WTC11 (cell line): ENCODE data around the gene NAT8L. TPM values are rescaled to one million over a fixed set of nuclear protein-coding genes. Genes with fewer than 3 reads are reported as not detected.

Experiments used
- ATAC-seq: fragments of 200-7000 bp; cut with Tn5 transposase; 2 replicates; pipeline ENCODE4 v1.10.0; 2021; ENCODE audit warnings: mild to moderate bottlenecking, moderate library complexity
- CTCF ChIA-PET: fragments of 300-600 bp; sonication (Branson Sonifier 250); formaldehyde crosslinking; loops from one replicate; lab custom pipeline; 2021; ENCODE audit warnings: antibody characterized with exemption; lab: Charles Lee
- POLR2A ChIA-PET: fragments of 350-600 bp; sonication (Branson Sonifier 250); formaldehyde crosslinking; loops from one replicate; lab custom pipeline; 2021; ENCODE audit warnings: antibody characterized with exemption; lab: Charles Lee
- DNase-seq: peaks from one replicate; pipeline ENCODE4 v3.0.0; 2021; ENCODE audit warnings: low spot score
- H3K27ac Mint-ChIP-seq: 2 replicates; pipeline ENCODE4 v1.8.0; 2021; ENCODE audit warnings: mixed read lengths
- H3K27me3 Mint-ChIP-seq: 2 replicates; pipeline ENCODE4 v1.8.0; 2021; ENCODE audit warnings: low read depth, mild to moderate bottlenecking, moderate library complexity, mixed read lengths
- H3K36me3 Mint-ChIP-seq: 2 replicates; pipeline ENCODE4 v1.8.0; 2021; ENCODE audit warnings: mixed read lengths
- H3K4me1 Mint-ChIP-seq: 2 replicates; pipeline ENCODE4 v1.8.0; 2022; ENCODE audit warnings: mixed read lengths
- H3K4me3 Mint-ChIP-seq: 2 replicates; pipeline ENCODE4 v1.8.0; 2021; ENCODE audit warnings: mild to moderate bottlenecking, moderate library complexity, mixed read lengths
- H3K9me3 Mint-ChIP-seq: 2 replicates; pipeline ENCODE4 v1.8.0; 2021; ENCODE audit warnings: mixed read lengths
- ATF1 ChIP-seq: sonication (generic); formaldehyde crosslinking; IDR thresholded peaks from 2 replicates; pipeline ENCODE4 v1.8.1; 2023; ENCODE audit warnings: mild to moderate bottlenecking, moderate library complexity, missing genetic modification reagents
- ATF2 ChIP-seq: sonication (generic); formaldehyde crosslinking; IDR thresholded peaks from 2 replicates; pipeline ENCODE4 v1.8.1; 2022; ENCODE audit warnings: low read depth, missing genetic modification reagents, borderline replicate concordance
- ATF6 ChIP-seq: sonication (generic); formaldehyde crosslinking; IDR thresholded peaks from 2 replicates; pipeline ENCODE4 v1.8.1; 2023; ENCODE audit warnings: mild to moderate bottlenecking, missing genetic modification reagents
- CDX4 ChIP-seq: fragments of 250-450 bp; sonication (Bioruptor Pico); IDR thresholded peaks from 2 replicates; pipeline ENCODE4 v1.9.0; 2021; ENCODE audit warnings: moderate library complexity, mild to moderate bottlenecking, inconsistent platforms, borderline replicate concordance
- CREM ChIP-seq: sonication (generic); formaldehyde crosslinking; IDR thresholded peaks from 2 replicates; pipeline ENCODE4 v1.8.1; 2022; ENCODE audit warnings: mild to moderate bottlenecking, missing genetic modification reagents, moderate library complexity
- CTCF ChIP-seq: fragments of 200-600 bp; IDR thresholded peaks from 2 replicates; pipeline ENCODE4 v1.8.0; 2022; ENCODE audit warnings: antibody characterized with exemption
- E2F1 ChIP-seq: sonication (generic); formaldehyde crosslinking; IDR thresholded peaks from 2 replicates; pipeline ENCODE4 v1.8.0; 2022; ENCODE audit warnings: mild to moderate bottlenecking, missing genetic modification reagents
- ELF4 ChIP-seq: sonication (generic); formaldehyde crosslinking; IDR thresholded peaks from 2 replicates; pipeline ENCODE4 v1.8.1; 2022; ENCODE audit warnings: low read depth, mild to moderate bottlenecking, moderate library complexity, missing genetic modification reagents
- FOXJ3 ChIP-seq: sonication (generic); formaldehyde crosslinking; IDR thresholded peaks from 2 replicates; pipeline ENCODE4 v1.9.0; 2021; ENCODE audit warnings: missing genetic modification reagents, mild to moderate bottlenecking, borderline replicate concordance
- FOXK1 ChIP-seq: sonication (generic); formaldehyde crosslinking; IDR thresholded peaks from 2 replicates; pipeline ENCODE4 v1.8.0; 2022; ENCODE audit warnings: mild to moderate bottlenecking, moderate library complexity, missing genetic modification reagents
- GRHL2 ChIP-seq: fragments of 250-450 bp; sonication (Bioruptor Pico); IDR thresholded peaks from 2 replicates; pipeline ENCODE4 v1.8.0; 2022; ENCODE audit warnings: mild to moderate bottlenecking, moderate library complexity; ENCODE audit not compliant: insufficient replicate concordance, severe bottlenecking
- HMGA2 ChIP-seq: fragments of 250-450 bp; sonication (Bioruptor Pico); IDR thresholded peaks from 2 replicates; pipeline ENCODE4 v1.4.0; 2021; ENCODE audit warnings: mild to moderate bottlenecking, moderate library complexity
- JAZF1 ChIP-seq: fragments of 250-450 bp; sonication (Bioruptor Pico); IDR thresholded peaks from 2 replicates; pipeline ENCODE4 v1.9.0; 2021; ENCODE audit warnings: moderate library complexity, mild to moderate bottlenecking, inconsistent platforms
- KAT7 ChIP-seq: sonication (generic); formaldehyde crosslinking; IDR thresholded peaks from 2 replicates; pipeline ENCODE4 v1.8.1; 2023; ENCODE audit warnings: missing genetic modification reagents, mild to moderate bottlenecking, borderline replicate concordance
- RELA ChIP-seq: sonication (generic); formaldehyde crosslinking; IDR thresholded peaks from 2 replicates; pipeline ENCODE4 v1.8.1; 2022; ENCODE audit warnings: missing genetic modification reagents, mild to moderate bottlenecking, borderline replicate concordance
- TP53 ChIP-seq: sonication (generic); formaldehyde crosslinking; IDR thresholded peaks from 2 replicates; pipeline ENCODE4 v1.8.1; 2023; ENCODE audit warnings: mild to moderate bottlenecking, missing genetic modification reagents
- ZBTB21 ChIP-seq: sonication (generic); formaldehyde crosslinking; IDR thresholded peaks from 2 replicates; pipeline ENCODE4 v1.8.1; 2023; ENCODE audit warnings: mild to moderate bottlenecking, missing genetic modification reagents, borderline replicate concordance
- ZNF219 ChIP-seq: sonication (generic); formaldehyde crosslinking; IDR thresholded peaks from 2 replicates; pipeline ENCODE4 v1.8.0; 2023; ENCODE audit warnings: missing genetic modification reagents, mild to moderate bottlenecking, borderline replicate concordance
- ZNF263 ChIP-seq: sonication (generic); formaldehyde crosslinking; IDR thresholded peaks from 2 replicates; pipeline ENCODE4 v1.8.1; 2022; ENCODE audit warnings: low read depth, mild to moderate bottlenecking, moderate library complexity, missing genetic modification reagents
- ZNF423 ChIP-seq: fragments of 250-450 bp; sonication (Bioruptor Pico); IDR thresholded peaks from 2 replicates; pipeline ENCODE4 v2.1.2; 2022; ENCODE audit warnings: mild to moderate bottlenecking, moderate library complexity
- ZNF425 ChIP-seq: fragments of 250-450 bp; sonication (Bioruptor Pico); conservative IDR thresholded peaks from 2 replicates; pipeline ENCODE4 v1.9.0; 2021; ENCODE audit warnings: mild to moderate bottlenecking
- ZNF512 ChIP-seq: sonication (generic); formaldehyde crosslinking; IDR thresholded peaks from 2 replicates; pipeline ENCODE4 v1.8.1; 2022; ENCODE audit warnings: missing genetic modification reagents, borderline replicate concordance
- total RNA-seq: library from RNA; stranded (reverse); gene quantifications from 3 replicates; pipeline ENCODE4 v1.2.3, GENCODE V29; 2021

Gene NAT8L
- total RNA-seq, 1 experiment from 2014 or later: 20.0 TPM

- ATAC-seq (no peak), DNase-seq (no peak)
- ChIA-PET CTCF (interaction anchor here (1.5 kb wide), 1 partner anchor 320 kb away, joined by 3 read pairs; no protein-coding TSS in a partner anchor), POLR2A (no interaction called here)
- H3K4me1 Mint-ChIP-seq: peaks cover 17% of the 10 kb centered on the region
- no peak for TF ChIP-seq KAT7 (CRISPR knock-in tag)
- no peak for TF ChIP-seq ZNF423 (CRISPR knock-in tag)
- no peak for TF ChIP-seq ZBTB21 (CRISPR knock-in tag)
- TF ChIP-seq E2F1 (CRISPR knock-in tag): no peak
- TF ChIP-seq ZNF263: no peak
- no peak for TF ChIP-seq RELA
- no peak for TF ChIP-seq JAZF1 (CRISPR knock-in tag)
- TF ChIP-seq CREM: no peak
- no peak for TF ChIP-seq ZNF219 (CRISPR knock-in tag)
- TF ChIP-seq FOXJ3 (CRISPR knock-in tag): no peak
- TF ChIP-seq FOXK1: no peak
- no peak for TF ChIP-seq HMGA2 (CRISPR knock-in tag)
- TF ChIP-seq CTCF: no peak
- no peak for TF ChIP-seq ZNF512 (CRISPR knock-in tag)
- TF ChIP-seq CDX4 (CRISPR knock-in tag): no peak
- TF ChIP-seq ELF4 (CRISPR knock-in tag): no peak
- no peak for TF ChIP-seq ATF1 (CRISPR knock-in tag)
- no peak for TF ChIP-seq GRHL2
- TF ChIP-seq, all 79 proteins: peak for 0
- H3K4me3 Mint-ChIP-seq: no peak overlapping the region
- H3K27ac Mint-ChIP-seq: peak overlapping the region; percentile 49; the same call in 1 of the 2 replicates
- H3K36me3 Mint-ChIP-seq: no peaks in the 10 kb centered on the region
- H3K9me3 Mint-ChIP-seq: no peaks in the 10 kb centered on the region
- no peaks in the 10 kb centered on the region for H3K27me3 Mint-ChIP-seq
These were observed 9.0 kb downstream of the NAT8L start for GRCh38 chr4:2068198-2068470.

- H3K27me3 Mint-ChIP-seq: no peaks in the 10 kb centered on the region
- ChIA-PET CTCF (interaction anchor here (1.5 kb wide), 1 partner anchor 320 kb away, joined by 3 read pairs; no protein-coding TSS in a partner anchor), POLR2A (no interaction called here)
- no peaks in the 10 kb centered on the region for H3K36me3 Mint-ChIP-seq
- peak overlapping the region; percentile 49; the same call in 1 of the 2 replicates for H3K27ac Mint-ChIP-seq
- no peaks in the 10 kb centered on the region for H3K9me3 Mint-ChIP-seq
- no peak for ATAC-seq
- peak; percentile 6 for DNase-seq
- H3K4me3 Mint-ChIP-seq: no peak overlapping the region
- H3K4me1 Mint-ChIP-seq: peaks cover 17% of the 10 kb centered on the region
- TF ChIP-seq ATF2 (no peak), ZNF263 (no peak), TP53 (CRISPR knock-in tag) (no peak), ZNF425 (CRISPR knock-in tag) (no peak), ZBTB21 (CRISPR knock-in tag) (no peak), ELF4 (CRISPR knock-in tag) (no peak), ATF6 (CRISPR knock-in tag) (no peak), HMGA2 (CRISPR knock-in tag) (no peak), CTCF (no peak)
These were observed 9.4 kb downstream of the NAT8L start for GRCh38 chr4:2068566-2068965.
